NCI-H1417 treated with DMSO at 0.1 percent for 48 hours (cell line): ENCODE measurements around the gene DBP.
"Not testable (repeated sequence)": the region's sequence is repeated elsewhere in the genome, so short reads cannot be mapped to it uniquely, and the experiment has no call there.

Source experiments
- DNase-seq: peaks from one replicate; lab custom pipeline; 2025; lab: John Stamatoyannopoulos, UW

Gene DBP

DNA sequence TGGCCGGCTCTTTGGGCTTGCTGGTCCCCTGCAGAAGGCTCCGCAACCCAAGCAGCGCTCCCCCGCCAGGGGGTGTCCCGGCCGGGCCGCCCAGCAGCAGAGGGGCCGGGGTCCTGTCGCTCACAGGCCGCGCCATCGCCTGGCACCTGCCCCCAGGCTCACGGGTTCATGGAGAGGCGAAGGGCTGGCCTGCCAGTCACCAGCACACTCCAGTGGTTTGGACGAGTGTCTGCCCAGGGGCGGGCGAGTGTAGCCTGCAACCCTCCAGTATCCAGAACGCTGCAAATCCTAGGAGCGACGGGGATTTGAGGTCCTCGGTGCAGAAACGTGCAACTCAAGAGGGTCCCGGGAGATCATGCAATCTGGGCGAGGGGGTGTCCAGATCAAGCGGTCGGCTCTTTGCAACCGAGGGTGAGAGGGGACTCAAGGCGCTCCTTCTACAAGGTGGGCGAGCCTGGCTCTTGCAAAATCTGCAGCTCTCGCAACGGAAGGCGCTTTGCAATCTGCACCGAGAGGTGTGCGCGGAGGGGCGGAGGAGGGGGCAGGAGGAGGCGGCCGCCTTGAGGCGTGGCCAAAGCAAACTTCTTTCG, at the start of gene DBP:
TSS of gene DBP (minus strand) at position 521 of the 590 bp plus-strand sequence. CDS start at position 136, 385 bp downstream.
- DNase-seq = no peak

DNA sequence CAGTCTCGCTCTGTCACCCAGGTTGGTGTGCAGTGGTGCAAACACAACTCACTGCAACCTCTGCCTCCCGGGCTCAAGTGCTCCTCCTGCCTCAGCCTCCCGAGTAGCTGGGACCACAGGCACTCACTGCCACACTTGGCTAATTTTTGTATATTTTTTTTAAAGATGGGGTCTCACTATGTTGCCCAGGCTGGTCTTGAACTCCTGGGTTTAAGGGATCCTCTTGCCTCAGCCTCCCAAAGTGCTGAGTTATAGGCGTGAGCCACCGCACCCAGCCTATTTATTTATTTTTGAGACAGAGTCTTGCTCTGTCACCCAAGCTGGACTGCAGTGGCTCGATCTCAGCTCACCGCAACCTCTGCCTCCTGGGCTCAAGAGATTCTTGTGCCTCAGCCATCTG, 49.5 kb upstream of the DBP start:
- DNase-seq = not testable (repeated sequence)

DNA sequence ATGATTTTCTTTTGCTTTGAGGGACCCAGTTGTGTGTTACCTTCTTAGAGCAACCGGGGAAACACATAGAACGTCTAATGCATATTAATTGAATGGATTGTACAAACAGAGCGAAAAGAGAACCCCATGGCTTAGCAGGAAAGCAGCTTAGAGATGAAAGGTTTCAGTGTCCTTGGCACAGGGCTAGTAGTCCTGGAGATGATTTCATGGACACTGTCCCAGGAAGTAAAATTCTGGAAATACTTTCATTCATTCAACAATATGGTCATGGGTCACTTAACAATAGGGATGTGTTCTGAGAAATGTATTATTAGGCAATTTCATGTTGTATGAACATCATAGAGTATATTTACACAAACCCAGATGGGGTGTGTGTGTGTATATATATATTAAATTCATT, 48.9 kb upstream of the DBP start:
- no peak for DNase-seq

GRCh38 chr19:48685583-48685982, 48.4 kb upstream of the DBP start:
- DNase-seq = no peak

DNA sequence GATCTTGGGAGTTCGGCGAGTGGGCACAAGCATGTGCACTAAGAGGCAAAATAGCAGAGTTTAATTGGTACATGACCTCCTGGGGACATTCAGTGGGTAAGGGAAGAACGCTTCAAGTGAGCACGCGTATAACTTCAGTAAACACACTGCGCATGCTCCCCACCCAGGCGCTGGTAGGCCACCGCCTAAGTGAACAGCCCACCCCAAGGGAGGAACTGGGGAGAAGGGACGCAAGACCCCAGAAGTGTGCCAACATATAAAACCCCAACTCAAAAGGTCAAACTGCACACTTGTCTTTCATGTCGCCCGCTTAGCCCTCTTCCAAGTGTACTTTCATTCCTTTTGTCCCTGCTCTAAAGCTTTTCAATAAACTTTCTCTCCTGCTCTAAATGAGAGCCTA, 46.2 kb upstream of the DBP start:
- no peak for DNase-seq

GRCh38 chr19:48681127-48681470, 43.9 kb upstream of the DBP start:
- DNase-seq = no peak

DNA sequence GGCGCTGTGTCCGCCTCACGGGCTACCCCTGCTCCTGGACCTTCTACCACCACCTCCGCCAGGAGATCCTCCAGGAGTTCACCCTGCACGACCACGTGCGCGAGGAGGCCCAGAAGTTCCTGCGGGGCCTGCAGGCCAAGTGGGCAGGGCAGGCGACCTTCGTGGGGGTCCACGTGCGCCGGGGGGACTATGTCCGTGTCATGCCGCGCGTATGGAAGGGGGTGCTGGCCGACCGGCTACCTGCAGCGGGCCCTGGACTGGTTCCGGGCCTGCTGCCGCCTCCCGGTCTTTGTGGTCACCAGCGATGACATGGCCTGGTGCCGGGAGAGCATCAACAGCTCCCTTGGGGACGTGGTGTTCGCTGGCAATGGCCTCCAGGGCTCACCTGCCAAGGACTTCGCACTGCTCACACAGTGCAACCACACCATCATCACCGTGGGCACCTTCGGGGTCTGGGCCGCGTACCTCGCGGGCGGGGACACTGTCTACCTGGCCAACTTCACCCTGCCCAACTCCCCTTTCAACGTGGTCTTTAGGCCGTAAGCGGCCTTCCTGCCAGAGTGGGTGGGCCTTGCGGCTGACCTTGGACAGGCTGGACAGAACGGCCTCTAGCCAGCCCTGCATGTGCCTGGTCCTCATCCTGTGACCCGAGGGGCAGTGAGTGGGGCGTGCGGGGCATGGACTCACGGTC, 43.4 kb upstream of the DBP start:
- no peak for DNase-seq

GRCh38 chr19:48680006-48680405, 42.8 kb upstream of the DBP start:
- not testable (repeated sequence) for DNase-seq

DNA sequence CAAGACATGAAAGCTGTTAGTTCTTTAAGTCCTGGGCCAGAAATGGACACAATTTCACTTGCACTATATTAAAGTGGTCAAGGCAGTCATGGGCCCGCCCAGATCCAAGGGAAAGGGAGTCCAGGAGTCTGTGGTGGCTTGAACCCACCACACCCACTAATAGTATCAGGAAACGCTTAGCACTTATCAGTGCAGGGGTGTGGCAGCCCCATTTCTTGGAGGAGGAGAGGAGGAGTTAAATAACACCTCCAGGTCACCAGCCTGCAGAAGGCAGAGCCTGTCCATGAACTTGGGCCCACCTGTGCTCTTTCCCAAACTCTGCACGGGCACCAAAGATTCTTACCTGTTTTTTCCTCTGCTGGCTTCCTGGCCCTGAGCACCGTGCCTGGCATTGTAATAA, 41.0 kb upstream of the DBP start:
- no peak for DNase-seq

GRCh38 chr19:48676887-48677286, 39.7 kb upstream of the DBP start:
- DNase-seq = no peak

DNA sequence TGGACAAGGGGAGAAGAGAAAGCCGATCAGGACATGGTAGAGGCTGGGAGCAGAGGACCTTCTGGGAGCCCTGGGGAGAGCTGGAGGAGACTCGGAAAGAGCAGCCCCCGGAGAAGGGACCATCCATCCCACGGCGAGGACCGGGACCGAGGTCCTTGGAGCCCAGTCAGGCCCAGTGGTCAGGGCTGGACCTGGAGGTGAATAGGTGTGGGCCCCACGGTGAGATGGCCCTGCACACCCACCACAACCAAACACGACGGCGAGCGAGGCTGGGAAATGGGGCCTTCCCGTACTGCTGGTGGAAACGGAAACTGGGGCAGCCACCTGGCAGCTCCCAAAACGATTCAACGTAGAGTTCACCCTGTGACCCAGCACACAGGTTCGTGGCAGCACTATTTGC, 39.3 kb upstream of the DBP start:
- DNase-seq = no peak

GRCh38 chr19:48674921-48675824, 38.0 kb upstream of the DBP start:
- DNase-seq = no peak

- DNase-seq = no peak
Measured at GRCh38 chr19:48674216-48674809, 37.1 kb upstream of the DBP start.

DNA sequence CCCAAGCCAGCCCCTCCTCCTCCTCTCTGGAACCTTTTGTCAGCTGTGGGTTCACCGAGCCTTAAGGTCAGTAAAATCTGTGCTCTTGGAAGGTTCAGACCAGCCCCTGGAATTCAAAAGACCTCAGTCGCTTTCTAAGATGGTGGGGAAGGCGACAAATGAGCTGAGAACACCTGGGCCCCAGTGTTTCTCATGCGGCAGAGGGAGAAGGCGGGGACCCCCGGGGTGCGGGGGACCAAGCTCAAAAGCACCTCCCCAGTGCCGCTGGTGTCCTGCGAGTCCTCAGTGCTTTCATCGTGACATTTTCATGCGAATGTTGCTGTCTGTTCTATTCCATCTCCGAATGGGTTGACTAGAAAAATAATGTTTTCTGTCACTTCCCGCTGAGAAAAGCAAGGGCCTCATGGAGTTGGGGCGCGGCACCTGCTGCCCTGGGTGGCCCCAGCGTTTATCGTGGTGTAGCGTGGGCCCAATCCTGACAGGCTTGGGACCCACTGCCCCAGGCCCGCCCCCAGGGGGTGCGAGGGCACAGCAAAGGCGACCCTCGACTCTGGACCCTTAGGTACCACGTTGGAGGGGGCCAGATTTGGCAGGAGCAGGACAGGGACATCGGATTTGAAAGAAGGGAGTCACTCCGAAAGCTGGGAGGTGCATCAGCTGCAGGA, 36.4 kb upstream of the DBP start:
- DNase-seq = no peak

DNA sequence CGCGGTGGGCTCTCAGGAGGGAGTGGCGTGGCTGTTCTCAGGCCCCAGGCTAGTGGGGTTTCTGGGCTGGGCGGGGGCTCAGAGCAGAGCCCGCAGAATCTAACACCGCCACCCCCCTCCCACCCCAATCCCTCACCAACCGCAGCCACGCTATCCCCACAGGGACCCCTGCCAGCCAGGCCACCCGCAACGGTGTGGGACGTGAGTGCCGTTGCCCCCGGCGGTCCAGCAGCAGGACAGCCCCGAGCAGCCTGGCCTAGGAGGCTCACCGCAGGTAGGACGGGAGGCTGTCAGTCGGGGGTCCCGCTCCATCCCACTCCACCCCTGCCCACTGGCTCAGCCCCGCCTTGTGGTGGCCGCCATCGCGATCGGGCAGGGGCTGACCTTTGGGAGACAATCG, 35.8 kb upstream of the DBP start, which contains the start of gene NTN5:
TSS of gene NTN5 (minus strand) at position 24 of the 400 bp plus-strand sequence. CDS start 2,031 bp downstream, outside the sequence.
- DNase-seq = no peak

DNA sequence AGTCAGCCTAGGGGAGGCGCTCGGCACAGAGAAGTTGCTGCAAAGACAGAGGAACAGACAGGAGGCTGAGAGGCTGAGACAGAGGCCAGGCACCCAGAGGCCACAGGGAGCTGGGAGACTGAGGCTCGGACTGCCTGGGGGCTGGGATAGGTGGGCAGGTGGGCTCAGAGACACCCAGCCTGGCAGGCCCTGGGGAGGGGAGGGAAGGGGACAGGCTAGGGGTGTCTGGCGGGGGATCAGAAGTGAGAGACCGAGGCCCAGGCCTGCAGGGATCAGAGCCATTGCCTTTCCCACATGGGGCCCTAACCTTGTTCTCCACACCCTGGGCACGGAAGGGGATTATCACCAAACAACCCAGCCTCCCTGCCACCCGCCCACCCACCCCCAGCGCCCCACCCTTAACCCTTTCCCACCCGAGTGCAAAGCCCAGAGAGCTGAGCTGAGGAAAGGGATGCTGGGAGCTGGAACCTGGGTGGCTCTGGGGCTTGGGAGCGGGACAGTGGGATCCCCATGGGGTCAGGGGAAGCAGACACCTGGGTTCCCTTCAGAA, 34.3 kb upstream of the DBP start:
- DNase-seq = no peak

DNA sequence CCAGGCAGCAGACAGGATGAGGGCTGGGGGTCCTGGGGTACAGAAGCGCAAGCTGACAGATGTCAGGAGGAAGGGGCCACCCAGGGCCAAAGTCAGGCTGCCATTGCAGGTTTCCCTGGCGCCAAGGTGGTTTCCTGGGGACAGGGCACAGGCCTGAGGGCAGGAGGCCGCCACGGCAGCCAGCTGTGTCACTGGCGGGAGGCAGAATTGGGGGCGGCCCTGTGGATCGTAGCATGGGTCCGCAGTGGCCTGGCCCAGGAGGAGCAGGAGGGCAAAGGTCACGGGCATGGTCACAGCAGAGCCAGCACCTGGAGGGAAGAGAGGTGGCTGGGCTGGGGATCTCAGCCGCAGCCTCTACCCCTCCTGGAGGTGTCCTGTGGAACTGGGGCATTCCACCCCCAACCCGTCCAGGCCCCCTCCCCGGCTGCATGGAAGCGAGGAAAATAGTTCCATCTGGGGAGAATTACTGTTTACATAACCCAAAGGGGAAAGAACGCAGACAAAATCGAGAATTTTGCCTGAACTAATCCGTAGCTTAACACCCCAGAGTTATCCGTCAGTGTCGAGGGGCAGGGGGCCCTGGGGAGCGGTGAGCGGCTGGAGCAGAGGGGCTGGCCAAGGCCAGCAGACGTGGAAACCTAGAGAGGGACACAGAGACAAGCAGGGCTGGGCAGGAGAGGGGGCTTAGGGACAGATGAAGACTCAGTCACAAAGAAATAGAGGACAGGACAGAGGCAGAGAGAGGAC, 33.7 kb upstream of the DBP start:
- DNase-seq = no peak

- DNase-seq = no peak
Measured at GRCh38 chr19:48669903-48670668, 32.9 kb upstream of the DBP start.

DNA sequence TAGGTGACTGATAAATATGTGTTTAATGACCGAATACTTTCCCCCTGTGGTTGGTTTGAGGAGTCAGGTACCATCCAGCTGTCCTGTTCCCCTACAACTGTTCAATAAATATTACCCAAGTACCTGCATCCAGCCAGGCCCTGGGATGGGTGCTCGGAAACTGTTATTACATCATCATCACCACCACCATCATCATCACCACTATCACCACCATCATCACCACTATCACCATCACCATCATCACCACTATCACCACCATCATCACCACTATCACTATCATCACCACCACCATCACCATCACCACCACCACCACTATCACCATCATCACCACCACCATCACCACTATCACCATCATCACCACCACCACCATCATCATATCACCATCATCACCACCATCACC, 31.6 kb upstream of the DBP start:
- no peak for DNase-seq

GRCh38 chr19:48668332-48668731, 31.2 kb upstream of the DBP start:
- no peak for DNase-seq
